Neuronal stem cell (in vitro differentiated cells): ENCODE results near the gene HMCN1.
A peak's percentile ranks its signal among the peaks of the same experiment; 100 is the strongest.

ENCODE experiments used
- DNase-seq: peaks from one replicate; pipeline ENCODE4 v3.0.0-alpha.2; 2013; ENCODE audit warnings: low spot score
- H2AFZ ChIP-seq: one replicate; pipeline ENCODE4 v1.6.1; 2013; ENCODE audit warnings: mild to moderate bottlenecking, low read length, inconsistent platforms
- H2AK5ac ChIP-seq: 2 replicates; pipeline ENCODE4 v1.6.1; 2013; ENCODE audit warnings: low read depth, mild to moderate bottlenecking, inconsistent platforms, low read length, moderate library complexity, mixed read lengths
- H2BK120ac ChIP-seq: 2 replicates; pipeline ENCODE4 v1.6.1; 2013; ENCODE audit warnings: low read depth, mild to moderate bottlenecking, inconsistent platforms, low read length, moderate library complexity, mixed read lengths
- H2BK12ac ChIP-seq: one replicate; pipeline ENCODE4 v1.6.1; 2013; ENCODE audit warnings: low read length, inconsistent platforms
- H2BK15ac ChIP-seq: 2 replicates; pipeline ENCODE4 v1.6.1; 2013; ENCODE audit warnings: mild to moderate bottlenecking, low read length, inconsistent platforms, mixed read lengths
- H2BK5ac ChIP-seq: one replicate; pipeline ENCODE4 v1.6.1; 2013; ENCODE audit warnings: inconsistent platforms, mild to moderate bottlenecking, low read length, moderate library complexity
- H3K14ac ChIP-seq: one replicate; pipeline ENCODE4 v1.6.1; 2013; ENCODE audit warnings: low read length, inconsistent platforms
- H3K18ac ChIP-seq: 2 replicates; pipeline ENCODE4 v1.6.1; 2013; ENCODE audit warnings: low read length, inconsistent platforms
- H3K23ac ChIP-seq: 2 replicates; pipeline ENCODE4 v1.6.1; 2013; ENCODE audit warnings: low read depth, mild to moderate bottlenecking, mixed read lengths, low read length, inconsistent platforms; ENCODE audit not compliant: poor library complexity
- H3K27ac ChIP-seq: replicated peaks from 3 replicates; pipeline ENCODE4 v1.5.1; 2013; ENCODE audit warnings: low read length, inconsistent platforms
- H3K27me3 ChIP-seq, 3 experiments: 2 replicates each; pipeline ENCODE4 v1.6.1; 2013; ENCODE audit warnings: low read length in 3 of 3, mild to moderate bottlenecking in 2 of 3, inconsistent platforms in 1 of 3, low read depth in 1 of 3, mixed read lengths in 1 of 3, moderate library complexity in 1 of 3; ENCODE audit not compliant: control insufficient read depth in 3 of 3, insufficient read depth in 3 of 3
- H3K36me3 ChIP-seq, 2 donors: replicated peaks in 1 of 2; 2 replicates each; pipeline ENCODE4 v1.6.1; 2013; ENCODE audit warnings: low read length in 2 of 2; ENCODE audit not compliant: control insufficient read depth in 2 of 2, insufficient read depth in 2 of 2
- H3K4ac ChIP-seq: 2 replicates; pipeline ENCODE4 v1.6.1; 2013; ENCODE audit warnings: inconsistent platforms, mild to moderate bottlenecking, low read length, moderate library complexity
- H3K4me1 ChIP-seq, 2 donors: 1 replicate in 1 of 2; 2 replicates in 1 of 2; pipeline ENCODE4 v1.6.1; 2013; ENCODE audit warnings: low read length in 2 of 2, low read depth in 1 of 2; ENCODE audit not compliant: control insufficient read depth in 2 of 2, insufficient read depth in 1 of 2
- H3K4me2 ChIP-seq: one replicate; pipeline ENCODE4 v1.6.1; 2013; ENCODE audit warnings: mild to moderate bottlenecking, low read length, inconsistent platforms; ENCODE audit not compliant: insufficient read depth, poor library complexity, severe bottlenecking
- H3K4me3 ChIP-seq, 2 donors: 2 replicates each; pipeline ENCODE4 v1.5.1; 2013; ENCODE audit warnings: low read length in 2 of 2, mild to moderate bottlenecking in 2 of 2, inconsistent platforms in 1 of 2, moderate library complexity in 1 of 2
- H3K79me1 ChIP-seq: one replicate; pipeline ENCODE4 v1.6.1; 2013; ENCODE audit warnings: low read depth, mild to moderate bottlenecking, inconsistent platforms, low read length, moderate library complexity
- H3K9ac ChIP-seq: one replicate; pipeline ENCODE4 v1.6.1; 2013; ENCODE audit warnings: mild to moderate bottlenecking, low read depth, low read length, inconsistent platforms; ENCODE audit not compliant: poor library complexity
- H3K9me3 ChIP-seq, 2 donors: replicated peaks in 1 of 2; 2 replicates each; pipeline versions ENCODE3 to v1.6.1; 2013; ENCODE audit warnings: low read length in 2 of 2, mild to moderate bottlenecking in 2 of 2, inconsistent platforms in 1 of 2, low read depth in 1 of 2, mixed read lengths in 1 of 2, moderate library complexity in 1 of 2; ENCODE audit not compliant: control insufficient read depth in 2 of 2, insufficient read depth in 1 of 2
- H4K8ac ChIP-seq: one replicate; pipeline ENCODE4 v1.6.1; 2013; ENCODE audit warnings: low read depth, mild to moderate bottlenecking, inconsistent platforms, low read length, moderate library complexity
- H4K91ac ChIP-seq: one replicate; pipeline ENCODE4 v1.6.1; 2013; ENCODE audit warnings: low read length, low read depth, mild to moderate bottlenecking, inconsistent platforms; ENCODE audit not compliant: poor library complexity
- WGBS, 2 donors: extraction: QIAGEN DNeasy Blood & Tissue Kit; methylation state at CpG; one replicate each; pipeline ENCODE4 v1.1.7; 2013; ENCODE audit warnings: missing lambda C conversion rate in 2 of 2, mixed read lengths in 1 of 2; ENCODE audit not compliant: insufficient read length in 2 of 2, insufficient replicate concordance in 1 of 2; ENCODE audit errors: extremely low coverage in 2 of 2; 5-methylcytosine and 5-hydroxymethylcytosine counted together

HMCN1 gene

GRCh38 chr1:185966471-185966870 lies 232.3 kb downstream of the HMCN1 start:
- Histone ChIP-seq H3K23ac (no peak overlapping the region), H2BK12ac (no peak overlapping the region), H3K27me3 (no peaks in the 10 kb centered on the region), H3K27ac (no peak overlapping the region), H3K4me2 (no peak overlapping the region), H2BK120ac (no peak overlapping the region), H3K9me3 (no peaks in the 10 kb centered on the region), H3K4ac (no peak overlapping the region), H4K8ac (no peak overlapping the region), H3K14ac (no peak overlapping the region), H3K4me1 (peaks cover 0 to 3% of the 10 kb centered on the region in 2 donors), H2AFZ (no peak overlapping the region), H2AK5ac (no peak overlapping the region), H4K91ac (no peak overlapping the region), H3K4me3 (no peak overlapping the region), H3K36me3 (no peaks in the 10 kb centered on the region), H2BK5ac (no peak overlapping the region), H2BK15ac (no peak overlapping the region), H3K9ac (no peak overlapping the region), H3K79me1 (no peaks in the 10 kb centered on the region), H3K18ac (no peak overlapping the region)
- WGBS, 2 donors: no CpG with 5 or more reads among the region's 2 CpGs
- DNase-seq: no peak

- H3K18ac ChIP-seq: no peak overlapping the region
- no peak overlapping the region for H2BK120ac ChIP-seq
- H3K27me3 ChIP-seq: no peaks in the 10 kb centered on the region
- peaks cover 0 to 3% of the 10 kb centered on the region in 2 donors for H3K4me1 ChIP-seq
- H2AFZ ChIP-seq: no peak overlapping the region
- H3K27ac ChIP-seq: no peak overlapping the region
- H3K9me3 ChIP-seq: no peaks in the 10 kb centered on the region
- no peak overlapping the region for H3K23ac ChIP-seq
- H2BK15ac ChIP-seq: no peak overlapping the region
- H4K8ac ChIP-seq: no peak overlapping the region
- H2BK12ac ChIP-seq: no peak overlapping the region
- no peak for DNase-seq
- no peak overlapping the region for H2AK5ac ChIP-seq
- no peak overlapping the region for H4K91ac ChIP-seq
- no CpG with 5 or more reads among the region's 4 CpGs for WGBS, 2 donors
- no peak overlapping the region for H2BK5ac ChIP-seq
- H3K9ac ChIP-seq: no peak overlapping the region
- H3K79me1 ChIP-seq: no peaks in the 10 kb centered on the region
- H3K4me2 ChIP-seq: no peak overlapping the region
- H3K4ac ChIP-seq: no peak overlapping the region
- H3K4me3 ChIP-seq: no peak overlapping the region
- no peaks in the 10 kb centered on the region for H3K36me3 ChIP-seq
- no peak overlapping the region for H3K14ac ChIP-seq
Observed at GRCh38 chr1:185969028-185969427, 234.8 kb downstream of the HMCN1 start.

- Histone ChIP-seq H3K4ac (no peak overlapping the region), H3K14ac (no peak overlapping the region), H3K18ac (no peak overlapping the region), H3K9me3 (no peaks in the 10 kb centered on the region), H2BK5ac (no peak overlapping the region), H4K91ac (no peak overlapping the region), H3K27me3 (no peaks in the 10 kb centered on the region), H4K8ac (no peak overlapping the region), H2BK12ac (no peak overlapping the region), H3K23ac (no peak overlapping the region), H3K4me3 (no peak overlapping the region), H3K4me2 (no peak overlapping the region), H3K9ac (no peak overlapping the region), H2AK5ac (no peak overlapping the region), H3K4me1 (peaks cover 0 to 3% of the 10 kb centered on the region in 2 donors), H2BK15ac (no peak overlapping the region), H2BK120ac (no peak overlapping the region), H3K27ac (no peak overlapping the region), H2AFZ (no peak overlapping the region), H3K79me1 (no peaks in the 10 kb centered on the region), H3K36me3 (no peaks in the 10 kb centered on the region)
- no peak for DNase-seq
Observed at GRCh38 chr1:185969524-185969991, 235.4 kb downstream of the HMCN1 start.

GRCh38 chr1:185971688-185972087 lies 237.5 kb downstream of the HMCN1 start:
- Histone ChIP-seq H2AFZ (peak overlapping the region; percentile 47), H3K23ac (no peak overlapping the region), H3K79me1 (no peaks in the 10 kb centered on the region), H3K14ac (no peak overlapping the region), H3K4me2 (no peak overlapping the region), H3K4me1 (no peaks in the 10 kb centered on the region), H4K8ac (no peak overlapping the region), H3K4ac (no peak overlapping the region), H4K91ac (no peak overlapping the region), H2BK15ac (no peak overlapping the region), H2AK5ac (no peak overlapping the region), H3K36me3 (no peaks in the 10 kb centered on the region), H3K4me3 (no peak overlapping the region), H3K9ac (no peak overlapping the region), H2BK5ac (no peak overlapping the region), H2BK120ac (no peak overlapping the region), H3K9me3 (no peaks in the 10 kb centered on the region), H3K27me3 (no peaks in the 10 kb centered on the region), H3K27ac (no peak overlapping the region), H2BK12ac (no peak overlapping the region), H3K18ac (no peak overlapping the region)
- DNase-seq: no peak
- no CpG with 5 or more reads among the region's 1 CpG for WGBS, 2 donors
